T-helper 1 cell treated with Interleukin-12 subunit alpha and Interleukin-12 subunit beta and Interleukin-4 antibody, amounts not matched to agents 30 μg/mL and 1 μg/mL, for 36 hours (primary cell): ENCODE results near the gene KCNJ5.

ENCODE experiments used
- H3K27ac Mint-ChIP-seq: one replicate; pipeline ENCODE4 v1.8.0; 2021; ENCODE audit warnings: mild to moderate bottlenecking, mixed read lengths
- H3K27me3 Mint-ChIP-seq: one replicate; pipeline ENCODE4 v1.8.0; 2021; ENCODE audit warnings: low read depth, mixed read lengths
- H3K36me3 Mint-ChIP-seq: one replicate; pipeline ENCODE4 v1.8.0; 2021; ENCODE audit warnings: low read depth, mixed read lengths
- H3K4me1 Mint-ChIP-seq: one replicate; pipeline ENCODE4 v1.8.0; 2021; ENCODE audit warnings: low read depth, mixed read lengths
- H3K4me3 Mint-ChIP-seq: one replicate; pipeline ENCODE4 v1.8.0; 2021; ENCODE audit warnings: mild to moderate bottlenecking, moderate library complexity, mixed read lengths
- H3K9me3 Mint-ChIP-seq: one replicate; pipeline ENCODE4 v1.8.0; 2021; ENCODE audit warnings: mixed read lengths

The KCNJ5 gene

DNA sequence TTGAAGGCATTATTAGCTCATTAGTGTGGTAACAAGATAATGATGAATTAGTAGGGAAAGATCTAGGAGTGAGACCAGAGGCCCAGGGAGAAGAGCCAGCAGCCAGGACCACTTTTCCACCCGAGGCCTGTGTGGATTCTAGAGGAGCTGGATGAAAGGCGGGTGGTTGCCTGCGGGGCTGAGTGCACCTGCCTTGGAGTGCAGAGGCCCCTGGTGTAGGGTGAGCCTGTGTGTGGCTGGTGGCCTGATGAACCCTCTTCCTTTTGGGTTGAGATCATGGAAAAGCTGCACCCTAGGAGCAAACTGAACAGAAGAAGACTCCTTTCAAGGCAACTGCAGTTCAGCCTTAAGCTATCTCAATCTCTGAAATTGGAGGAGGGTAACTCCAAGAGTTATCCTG lies 57.4 kb downstream of the KCNJ5 start:
- H3K9me3 Mint-ChIP-seq: no peaks in the 10 kb centered on the region
- H3K4me1 Mint-ChIP-seq: no peaks in the 10 kb centered on the region
- no peaks in the 10 kb centered on the region for H3K36me3 Mint-ChIP-seq
- H3K4me3 Mint-ChIP-seq: no peak overlapping the region
- H3K27me3 Mint-ChIP-seq: peaks cover 40% of the 10 kb centered on the region
- H3K27ac Mint-ChIP-seq: no peak overlapping the region

DNA sequence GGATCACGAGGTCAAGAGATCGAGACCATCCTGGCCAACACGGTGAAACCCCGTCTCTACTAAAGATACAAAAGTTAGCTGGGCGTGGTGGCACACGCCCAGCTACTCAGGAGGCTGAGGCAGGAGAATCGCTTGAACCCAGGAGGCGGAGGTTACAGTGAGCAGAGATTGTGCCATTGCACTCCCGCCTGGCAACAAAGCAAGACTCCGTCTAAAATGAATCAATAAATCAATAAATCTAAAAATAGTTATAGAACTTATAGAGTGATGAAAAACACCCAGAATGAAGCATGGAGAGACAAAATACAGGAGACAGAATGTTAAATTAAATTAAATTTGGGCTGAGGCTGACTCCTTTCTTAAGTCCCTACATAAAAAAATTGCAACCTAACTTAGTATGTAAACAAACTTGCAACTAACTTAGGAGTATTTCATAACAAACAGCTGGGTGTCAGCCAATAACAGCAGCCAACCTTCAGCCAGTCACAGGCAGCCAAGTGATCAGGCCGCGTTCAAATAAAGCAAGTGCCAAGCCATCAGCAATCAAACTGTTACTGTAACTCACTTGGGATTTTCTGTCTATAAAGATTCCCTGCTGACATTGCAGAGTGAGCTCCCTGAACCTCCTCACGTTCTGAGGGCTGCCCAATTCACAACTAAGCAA lies 58.8 kb downstream of the KCNJ5 start:
- Mint-ChIP-seq H3K4me1 (no peaks in the 10 kb centered on the region), H3K9me3 (no peaks in the 10 kb centered on the region), H3K27ac (no peak overlapping the region), H3K36me3 (no peaks in the 10 kb centered on the region), H3K27me3 (peaks cover 48% of the 10 kb centered on the region), H3K4me3 (no peak overlapping the region)

DNA sequence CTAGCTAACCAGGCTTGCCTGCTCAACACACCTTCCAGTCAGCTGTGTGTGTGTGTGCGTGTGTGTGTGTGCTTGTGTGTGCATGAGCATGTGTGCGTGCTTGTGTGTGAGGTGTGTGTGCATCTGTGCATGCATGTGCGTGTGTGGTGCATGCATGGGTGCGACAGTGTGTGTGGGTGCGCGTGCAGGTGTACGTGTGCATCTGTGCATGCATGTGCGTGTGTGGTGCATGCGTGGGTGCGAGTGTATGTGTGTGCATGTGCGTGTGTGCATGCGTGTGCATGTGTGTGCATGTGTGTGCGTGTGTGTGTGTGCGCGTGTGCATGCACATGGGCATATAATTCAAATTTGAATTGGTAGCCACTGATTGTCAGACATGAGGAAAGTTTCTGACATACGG lies 62.0 kb downstream of the KCNJ5 start:
- H3K27ac Mint-ChIP-seq: no peak overlapping the region
- H3K4me1 Mint-ChIP-seq: peaks cover 2% of the 10 kb centered on the region
- H3K9me3 Mint-ChIP-seq: no peaks in the 10 kb centered on the region
- H3K36me3 Mint-ChIP-seq: no peaks in the 10 kb centered on the region
- H3K27me3 Mint-ChIP-seq: peaks cover 59% of the 10 kb centered on the region
- no peak overlapping the region for H3K4me3 Mint-ChIP-seq

DNA sequence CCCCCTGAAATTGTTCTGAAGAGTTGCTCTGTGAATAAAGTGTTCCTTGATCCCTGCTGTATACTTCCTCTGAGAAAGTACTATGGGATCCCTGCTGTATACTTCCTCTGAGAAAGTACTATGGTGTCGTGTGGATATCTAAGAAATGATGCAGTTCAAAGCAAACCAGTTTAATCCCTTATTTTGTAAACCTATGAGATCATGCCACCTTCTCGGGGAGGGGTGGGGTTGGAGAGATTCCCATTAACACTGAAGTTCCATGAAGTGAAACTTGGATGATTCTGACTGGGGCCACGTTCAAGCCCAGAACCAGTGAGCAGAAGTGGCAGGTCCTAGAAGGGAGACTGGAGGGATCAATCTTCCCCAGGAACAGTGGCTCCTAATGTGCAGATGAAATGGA lies 64.5 kb downstream of the KCNJ5 start:
- H3K27me3 Mint-ChIP-seq: peaks cover 48% of the 10 kb centered on the region
- no peak overlapping the region for H3K4me3 Mint-ChIP-seq
- H3K27ac Mint-ChIP-seq: no peak overlapping the region
- no peaks in the 10 kb centered on the region for H3K36me3 Mint-ChIP-seq
- H3K4me1 Mint-ChIP-seq: peaks cover 2% of the 10 kb centered on the region
- no peaks in the 10 kb centered on the region for H3K9me3 Mint-ChIP-seq

DNA sequence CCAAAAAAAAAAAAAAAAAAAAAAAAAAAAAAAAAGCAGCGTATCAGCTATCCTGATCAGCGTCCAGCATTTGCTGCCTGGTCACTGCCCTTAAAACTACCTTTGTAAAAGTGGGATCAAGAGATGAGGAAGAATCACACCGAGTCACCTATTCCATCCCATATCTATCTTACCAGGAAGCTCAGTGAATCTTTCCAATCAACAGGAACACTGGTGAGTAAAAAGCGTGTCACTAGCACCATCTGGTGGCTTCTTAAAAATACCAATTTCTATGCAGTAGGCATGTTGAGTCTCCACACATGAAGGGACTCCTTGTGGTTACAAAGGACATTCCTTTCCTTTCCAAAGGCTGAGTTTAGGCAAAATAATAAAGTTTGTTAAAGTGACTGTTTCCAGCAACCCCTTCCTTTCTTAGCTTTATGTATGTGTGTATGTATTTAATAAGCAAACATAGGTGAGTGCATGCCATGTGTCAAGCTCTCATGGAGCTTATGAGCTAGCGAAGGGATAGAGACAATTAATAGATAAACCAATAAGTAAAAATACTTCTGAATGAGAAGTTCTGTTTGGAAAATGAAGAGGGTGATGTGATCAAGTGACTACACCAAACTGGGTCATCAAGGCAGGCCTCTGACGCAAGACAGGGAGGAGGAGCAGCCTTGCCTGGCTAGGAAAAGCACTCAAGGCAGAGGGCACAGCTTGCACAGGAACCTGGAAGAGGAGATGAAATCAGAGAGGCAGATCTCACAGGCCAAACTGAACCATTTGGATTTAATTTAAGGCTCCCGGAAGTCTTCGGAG lies 65.4 kb downstream of the KCNJ5 start:
- H3K4me3 Mint-ChIP-seq: no peak overlapping the region
- peaks cover 43% of the 10 kb centered on the region for H3K27me3 Mint-ChIP-seq
- no peak overlapping the region for H3K27ac Mint-ChIP-seq
- peaks cover 3% of the 10 kb centered on the region for H3K4me1 Mint-ChIP-seq
- H3K9me3 Mint-ChIP-seq: no peaks in the 10 kb centered on the region
- H3K36me3 Mint-ChIP-seq: no peaks in the 10 kb centered on the region

DNA sequence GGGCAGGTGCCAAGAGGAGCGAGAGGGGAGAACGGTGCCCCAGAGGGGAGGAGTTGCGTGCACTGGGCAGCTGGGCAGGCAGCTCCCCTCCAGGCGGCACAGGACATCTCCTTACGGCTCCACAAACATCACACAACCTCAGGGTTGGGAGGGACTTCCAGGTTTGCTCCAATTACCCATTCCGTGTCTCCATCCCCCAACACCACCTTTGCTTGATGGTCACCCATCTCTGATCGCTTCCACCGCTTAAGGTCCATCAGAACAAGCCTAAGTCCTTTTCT lies 66.0 kb downstream of the KCNJ5 start:
- peaks cover 42% of the 10 kb centered on the region for H3K27me3 Mint-ChIP-seq
- H3K9me3 Mint-ChIP-seq: no peaks in the 10 kb centered on the region
- no peak overlapping the region for H3K4me3 Mint-ChIP-seq
- no peaks in the 10 kb centered on the region for H3K36me3 Mint-ChIP-seq
- peaks cover 3% of the 10 kb centered on the region for H3K4me1 Mint-ChIP-seq
- H3K27ac Mint-ChIP-seq: no peak overlapping the region

DNA sequence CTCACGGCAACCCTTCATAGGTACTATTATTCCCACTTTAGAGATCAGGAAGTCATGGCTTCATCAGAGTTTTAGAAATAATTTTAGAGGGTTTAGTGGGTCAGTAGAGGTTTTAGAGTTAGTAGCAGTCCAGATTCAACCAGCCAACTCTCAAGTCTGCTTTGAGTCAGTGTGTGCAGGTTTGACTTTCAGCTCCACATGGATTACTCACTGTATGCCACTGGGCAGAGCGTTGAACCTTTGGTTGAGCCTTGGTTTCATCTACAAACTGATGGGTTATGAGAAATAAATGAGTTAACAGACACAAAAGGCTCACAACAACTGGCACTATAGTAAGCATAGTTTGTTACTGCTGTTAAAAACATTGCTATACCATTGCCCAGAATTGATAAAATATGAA lies 70.5 kb downstream of the KCNJ5 start:
- Mint-ChIP-seq H3K27me3 (peaks cover 15% of the 10 kb centered on the region), H3K27ac (no peak overlapping the region), H3K9me3 (peaks cover 8% of the 10 kb centered on the region), H3K4me1 (peaks cover 35% of the 10 kb centered on the region), H3K36me3 (peaks cover 3% of the 10 kb centered on the region), H3K4me3 (no peak overlapping the region)

DNA sequence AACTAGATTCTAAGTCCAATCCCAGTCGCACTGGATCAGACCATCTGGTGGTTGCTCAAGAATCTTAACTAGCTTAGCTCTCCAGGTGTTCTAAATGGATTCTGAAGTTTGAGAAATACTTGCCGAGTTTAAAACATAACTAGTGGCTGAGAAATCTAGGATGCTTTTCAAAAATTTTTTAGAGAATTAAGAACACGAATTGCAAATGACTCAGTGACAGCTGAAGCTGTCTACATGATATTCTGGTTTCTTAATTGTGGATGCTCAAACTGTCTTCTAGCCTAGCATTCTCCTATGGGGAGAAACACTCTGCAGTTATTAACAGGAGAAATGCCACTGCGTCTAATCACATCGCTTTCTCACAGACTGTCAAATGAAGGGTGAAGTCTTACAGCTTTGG lies 71.7 kb downstream of the KCNJ5 start:
- Mint-ChIP-seq H3K4me3 (peak overlapping the region; percentile 70), H3K27ac (peak overlapping the region; percentile 92)

DNA sequence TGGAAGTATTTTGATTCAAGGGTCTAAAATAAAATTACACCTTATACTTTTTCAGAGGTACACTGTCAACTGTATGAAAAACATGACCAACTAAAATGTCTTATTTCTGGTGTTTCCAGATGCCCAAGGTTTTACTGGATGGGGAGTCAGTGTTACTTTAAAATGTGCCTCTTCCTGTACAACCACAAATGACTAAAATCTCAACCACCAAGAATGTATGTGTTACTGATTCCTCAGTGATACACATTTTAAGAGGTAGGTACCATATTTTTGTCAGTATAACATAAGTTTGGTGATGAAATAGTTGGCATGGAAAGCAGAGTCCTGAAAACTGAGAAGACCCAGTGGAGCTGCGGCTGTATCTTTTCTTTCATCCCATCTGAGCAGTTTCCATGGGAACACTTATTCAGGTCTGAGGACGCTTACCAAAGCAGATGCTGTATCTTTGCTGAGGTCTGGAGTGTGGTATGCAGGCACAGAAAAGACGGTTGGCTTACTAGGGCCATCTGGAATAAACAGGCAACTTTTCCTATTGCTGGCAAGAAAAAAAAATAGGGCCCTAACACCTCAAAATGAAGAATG lies 72.7 kb downstream of the KCNJ5 start:
- Mint-ChIP-seq H3K36me3 (peaks cover 4% of the 10 kb centered on the region), H3K4me3 (peak overlapping the region; percentile 49), H3K4me1 (peaks cover 41% of the 10 kb centered on the region), H3K27ac (peak overlapping the region; percentile 81), H3K9me3 (peaks cover 8% of the 10 kb centered on the region), H3K27me3 (peaks cover 4% of the 10 kb centered on the region)

More for the DNA sequence above, 71.7 kb downstream of the KCNJ5 start:
- Mint-ChIP-seq H3K27me3 (peaks cover 10% of the 10 kb centered on the region), H3K4me1 (peaks cover 41% of the 10 kb centered on the region), H3K9me3 (peaks cover 8% of the 10 kb centered on the region), H3K36me3 (peaks cover 4% of the 10 kb centered on the region)

DNA sequence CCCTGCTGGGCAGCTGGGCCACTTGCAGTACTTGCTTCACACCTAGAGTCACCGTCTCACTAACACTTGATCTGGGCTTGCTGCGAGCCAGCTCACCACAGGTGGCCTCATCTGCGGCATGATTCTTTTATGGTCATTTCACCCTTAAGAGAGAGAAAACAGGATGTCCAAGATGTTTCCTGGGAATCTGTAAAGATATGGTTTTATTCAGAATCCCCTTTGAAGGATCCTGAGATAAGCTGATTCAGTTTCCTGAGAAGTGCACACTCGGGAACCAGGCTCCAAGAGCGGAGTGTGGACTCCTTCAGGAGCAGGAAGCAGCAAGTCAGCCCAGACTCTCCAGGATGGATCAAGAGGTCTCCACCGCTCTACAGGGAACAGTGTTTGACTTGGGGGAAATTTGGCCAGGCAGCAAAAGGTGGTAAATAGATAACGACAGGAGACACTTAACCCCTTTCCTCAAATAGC lies 73.3 kb downstream of the KCNJ5 start:
- H3K36me3 Mint-ChIP-seq: peaks cover 4% of the 10 kb centered on the region
- no peaks in the 10 kb centered on the region for H3K27me3 Mint-ChIP-seq
- peaks cover 44% of the 10 kb centered on the region for H3K4me1 Mint-ChIP-seq
- H3K9me3 Mint-ChIP-seq: peaks cover 8% of the 10 kb centered on the region
- peak overlapping the region; percentile 81 for H3K27ac Mint-ChIP-seq
- peak overlapping the region; percentile 49 for H3K4me3 Mint-ChIP-seq

DNA sequence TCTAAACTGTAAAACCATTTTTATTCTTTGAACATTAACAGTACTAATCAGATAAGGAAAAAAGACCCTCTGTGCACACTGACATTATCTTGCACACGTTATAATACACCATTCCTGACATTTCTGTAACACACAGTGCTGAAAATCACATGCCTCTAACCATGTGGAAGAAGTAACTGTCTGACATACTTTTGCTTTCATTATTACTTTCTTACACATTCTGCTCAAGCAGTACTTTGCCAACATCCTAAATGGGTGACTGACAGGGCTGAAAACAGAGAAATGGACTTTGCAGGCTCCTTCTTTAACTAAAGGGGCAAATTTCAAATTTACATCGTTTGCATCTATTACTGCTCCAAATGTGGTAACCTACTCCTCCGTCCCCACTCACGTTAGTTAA lies 74.3 kb downstream of the KCNJ5 start:
- Mint-ChIP-seq H3K4me1 (peaks cover 54% of the 10 kb centered on the region), H3K27ac (peak overlapping the region; percentile 73), H3K9me3 (peaks cover 8% of the 10 kb centered on the region), H3K36me3 (peaks cover 8% of the 10 kb centered on the region), H3K27me3 (no peaks in the 10 kb centered on the region), H3K4me3 (peak overlapping the region; percentile 20)

DNA sequence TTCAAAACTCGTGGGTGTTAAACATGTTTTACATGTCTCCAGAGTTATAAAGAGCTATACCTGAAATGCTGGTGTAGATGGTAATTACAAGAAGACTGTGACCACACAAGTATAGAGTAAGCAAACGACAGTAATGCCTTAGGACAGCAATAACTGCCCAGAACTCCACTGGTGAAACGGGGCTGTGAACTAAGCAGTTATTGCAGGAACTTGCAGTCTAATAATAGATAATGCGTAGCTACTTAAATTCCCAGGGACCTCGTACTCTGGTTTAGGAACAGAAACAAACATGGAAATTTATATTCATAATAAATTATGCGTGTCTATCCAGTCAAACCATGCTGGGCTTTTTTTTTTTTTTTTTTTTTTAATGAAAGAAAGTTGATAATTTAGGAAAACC lies 76.4 kb downstream of the KCNJ5 start:
- Mint-ChIP-seq H3K27ac (no peak overlapping the region), H3K27me3 (no peaks in the 10 kb centered on the region), H3K36me3 (peaks cover 10% of the 10 kb centered on the region), H3K4me1 (peaks cover 61% of the 10 kb centered on the region), H3K9me3 (peaks cover 8% of the 10 kb centered on the region), H3K4me3 (no peak overlapping the region)

DNA sequence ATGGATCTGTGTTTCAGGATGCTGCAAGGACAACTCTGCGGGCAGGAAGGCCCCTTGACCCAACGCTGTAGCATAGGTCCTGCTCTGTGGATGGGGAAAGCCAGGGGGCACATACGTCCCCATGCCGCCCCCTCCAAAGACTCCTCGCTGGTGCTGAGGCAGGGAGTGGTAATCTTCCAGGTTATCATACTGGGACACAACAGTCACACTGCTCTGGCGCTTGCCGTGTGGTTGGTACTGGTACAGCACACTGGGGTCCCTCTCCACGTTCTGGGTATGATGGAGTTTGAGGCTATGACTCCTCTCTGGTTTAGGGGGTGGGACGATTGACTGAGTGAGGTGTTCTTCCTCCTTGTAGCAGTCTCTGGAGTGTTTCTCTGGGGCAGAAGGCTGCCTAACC lies 77.8 kb downstream of the KCNJ5 start:
- no peak overlapping the region for H3K27ac Mint-ChIP-seq
- H3K9me3 Mint-ChIP-seq: peaks cover 6% of the 10 kb centered on the region
- H3K27me3 Mint-ChIP-seq: no peaks in the 10 kb centered on the region
- H3K4me3 Mint-ChIP-seq: no peak overlapping the region
- H3K36me3 Mint-ChIP-seq: peaks cover 10% of the 10 kb centered on the region
- H3K4me1 Mint-ChIP-seq: peaks cover 49% of the 10 kb centered on the region
